ENCODE results near the gene IL11.
A peak's percentile ranks its signal among the peaks of the same experiment; 100 is the strongest.
"Not testable (repeated sequence)": the region's sequence is repeated elsewhere in the genome, so short reads cannot be mapped to it uniquely, and the experiment has no call there.

Gene IL11

DNA sequence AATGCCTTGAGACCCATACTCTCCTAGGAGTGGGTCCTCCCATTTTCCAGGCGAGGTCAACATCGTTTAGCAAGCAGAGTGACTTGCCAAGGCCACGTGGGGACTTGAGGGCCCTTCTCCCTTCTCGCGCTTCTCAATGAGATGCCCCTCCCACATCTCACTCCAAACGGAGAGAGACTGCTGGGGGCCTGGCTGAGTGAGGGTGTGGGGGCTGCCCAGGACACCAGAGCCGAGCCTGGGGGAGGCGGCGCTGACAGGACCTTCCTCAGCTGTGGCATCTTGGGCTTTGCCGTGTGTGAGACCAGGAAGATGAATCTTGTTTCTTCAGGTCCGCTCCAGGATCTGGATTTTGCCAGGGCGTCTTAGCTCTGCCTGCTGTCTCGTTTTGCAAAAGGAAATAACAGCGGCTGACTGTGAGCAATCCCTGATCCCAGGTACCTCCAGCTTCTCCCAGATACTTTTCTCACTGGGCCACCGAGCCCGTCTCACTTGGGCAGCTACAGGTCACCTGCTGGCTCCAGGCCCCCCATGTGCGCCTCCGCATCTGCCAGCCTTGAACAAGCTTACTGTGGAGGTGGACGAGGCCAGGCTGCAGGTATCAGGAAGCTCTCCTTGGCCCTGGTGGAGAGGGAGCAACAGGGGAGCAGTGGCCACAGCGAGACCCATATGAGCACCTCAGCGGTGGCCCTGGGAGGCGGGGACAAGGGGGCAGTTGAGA, 21.8 kb downstream of the IL11 start:
- no peak for DNase-seq

DNA sequence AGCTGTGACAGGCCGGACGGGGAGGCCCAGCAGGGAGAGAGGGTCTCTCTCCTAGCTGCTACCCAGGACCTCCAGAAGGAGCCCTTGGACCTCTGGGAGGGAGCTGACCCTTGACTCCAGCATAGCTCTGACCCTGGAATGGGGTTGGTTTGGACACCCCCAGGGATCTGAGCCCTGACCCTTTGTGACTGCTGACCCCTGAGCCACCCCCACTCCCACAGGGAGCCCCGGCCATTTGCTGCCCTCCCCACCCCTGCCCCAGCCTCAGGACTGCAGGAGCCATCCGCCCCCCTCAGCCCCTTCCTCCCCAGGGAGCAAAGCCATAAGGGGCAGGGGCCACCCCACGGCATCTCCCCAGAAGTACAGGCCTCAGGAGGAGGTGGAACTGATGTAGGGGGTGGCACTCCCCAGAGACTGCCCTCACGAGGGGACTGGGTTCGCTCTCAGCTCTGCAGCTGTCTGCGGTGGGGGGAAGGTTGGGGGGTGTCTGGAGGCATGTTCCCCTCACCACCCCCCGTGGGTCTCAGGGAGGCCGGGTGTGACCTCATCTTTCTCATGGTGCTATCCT, 22.7 kb downstream of the IL11 start:
- no peak for DNase-seq

DNA sequence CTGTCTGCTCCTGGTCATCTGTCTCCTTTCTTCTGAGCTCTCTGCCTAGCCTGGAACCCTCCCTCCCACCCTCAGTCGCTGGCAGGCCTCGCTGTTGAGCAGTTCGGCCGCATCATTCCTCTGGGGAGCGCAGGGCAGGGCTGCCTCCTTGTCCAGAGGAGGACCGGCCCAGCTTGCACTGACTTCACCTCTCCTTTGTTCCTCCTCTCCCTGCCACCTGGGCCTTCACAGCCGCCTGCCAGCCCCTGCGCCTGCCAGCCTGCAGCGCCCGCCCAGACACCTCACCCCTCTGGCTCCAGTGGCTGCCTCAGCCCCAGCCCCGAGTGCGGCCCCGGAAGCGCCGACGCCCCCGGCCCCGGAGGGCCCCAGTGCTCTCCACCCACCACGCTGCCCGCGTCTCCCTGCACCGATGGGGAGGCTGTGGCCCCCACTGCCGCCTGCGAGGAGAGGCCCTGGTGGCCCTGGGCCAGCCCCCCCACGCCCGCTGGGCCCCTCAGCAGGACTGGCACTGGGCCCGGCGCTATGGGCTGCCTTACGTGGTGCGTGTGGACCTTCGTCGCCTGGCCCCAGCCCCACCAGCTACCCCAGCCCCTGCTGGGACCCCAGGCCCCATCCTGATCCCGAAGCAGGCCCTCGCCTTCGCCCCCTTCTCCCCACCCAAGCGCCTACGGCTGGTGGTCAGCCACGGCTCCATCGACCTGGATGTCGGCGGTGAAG, 23.4 kb downstream of the IL11 start:
- no peak for DNase-seq

GRCh38 chr19:55345818-55346724, 24.2 kb downstream of the IL11 start:
- DNase-seq, result no peak

DNA sequence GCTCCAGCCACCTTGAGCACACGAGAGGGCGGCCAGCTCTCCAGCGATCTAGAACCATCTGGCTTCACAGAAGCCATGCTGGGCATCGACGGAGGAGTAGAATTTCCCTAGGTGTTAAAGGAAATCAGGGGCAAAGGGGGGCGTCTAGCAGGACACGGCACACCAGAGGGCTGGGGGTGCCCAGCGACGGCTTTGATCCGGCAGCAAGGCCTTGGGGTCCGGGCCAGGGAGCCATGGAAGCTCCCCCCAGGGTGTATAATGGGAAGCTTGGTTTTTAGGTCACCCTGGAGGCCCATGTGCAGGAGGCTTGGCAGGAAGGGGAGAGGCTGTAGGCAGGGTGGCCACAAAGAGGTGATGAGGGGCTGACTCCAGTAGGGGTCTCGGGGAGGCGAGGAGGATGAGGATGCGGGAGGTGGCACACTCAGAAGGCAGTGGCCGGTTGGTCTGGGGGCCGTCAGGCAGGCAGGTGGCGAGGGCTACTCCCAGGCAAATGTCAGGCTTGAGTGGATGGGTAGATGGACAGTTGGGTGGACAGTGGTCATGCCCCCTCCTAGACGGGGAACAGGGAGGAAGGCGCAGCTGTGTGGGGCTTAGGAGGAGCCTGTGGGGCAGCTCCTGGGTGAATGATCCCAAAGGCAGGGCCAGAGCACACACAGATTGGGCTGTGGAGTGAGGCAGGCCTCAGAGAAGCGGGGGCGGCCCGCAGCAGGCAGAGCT, 25.0 kb downstream of the IL11 start:
- no peak for DNase-seq

GRCh38 chr19:55344444-55344843, 25.8 kb downstream of the IL11 start:
- no peak for DNase-seq

- no peak for DNase-seq
Observed at GRCh38 chr19:55341595-55342531, 28.4 kb downstream of the IL11 start.

DNA sequence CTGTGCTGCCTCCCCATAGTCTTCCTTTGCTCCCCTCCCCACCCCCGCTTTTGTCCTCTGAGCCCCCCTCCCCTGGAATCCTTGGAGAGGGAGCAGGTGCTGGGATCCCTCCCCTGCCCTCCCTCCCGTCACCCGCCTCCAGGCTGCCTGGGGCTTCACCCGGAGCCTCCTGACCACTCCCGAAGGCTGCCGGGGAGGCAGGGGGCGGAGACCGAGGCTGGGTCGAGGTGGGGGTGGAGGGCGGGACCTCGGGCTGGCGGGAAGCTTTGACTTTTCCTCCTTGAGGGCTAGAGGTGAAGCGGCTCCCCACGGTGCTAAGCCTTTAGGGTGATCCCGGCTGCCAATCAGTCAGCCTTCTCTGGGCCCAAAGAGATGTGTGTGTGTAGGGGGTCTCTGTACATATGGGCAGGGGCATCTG, 29.1 kb downstream of the IL11 start:
- no peak for DNase-seq

GRCh38 chr19:55340784-55341147, 29.5 kb downstream of the IL11 start:
- no peak for DNase-seq

DNA sequence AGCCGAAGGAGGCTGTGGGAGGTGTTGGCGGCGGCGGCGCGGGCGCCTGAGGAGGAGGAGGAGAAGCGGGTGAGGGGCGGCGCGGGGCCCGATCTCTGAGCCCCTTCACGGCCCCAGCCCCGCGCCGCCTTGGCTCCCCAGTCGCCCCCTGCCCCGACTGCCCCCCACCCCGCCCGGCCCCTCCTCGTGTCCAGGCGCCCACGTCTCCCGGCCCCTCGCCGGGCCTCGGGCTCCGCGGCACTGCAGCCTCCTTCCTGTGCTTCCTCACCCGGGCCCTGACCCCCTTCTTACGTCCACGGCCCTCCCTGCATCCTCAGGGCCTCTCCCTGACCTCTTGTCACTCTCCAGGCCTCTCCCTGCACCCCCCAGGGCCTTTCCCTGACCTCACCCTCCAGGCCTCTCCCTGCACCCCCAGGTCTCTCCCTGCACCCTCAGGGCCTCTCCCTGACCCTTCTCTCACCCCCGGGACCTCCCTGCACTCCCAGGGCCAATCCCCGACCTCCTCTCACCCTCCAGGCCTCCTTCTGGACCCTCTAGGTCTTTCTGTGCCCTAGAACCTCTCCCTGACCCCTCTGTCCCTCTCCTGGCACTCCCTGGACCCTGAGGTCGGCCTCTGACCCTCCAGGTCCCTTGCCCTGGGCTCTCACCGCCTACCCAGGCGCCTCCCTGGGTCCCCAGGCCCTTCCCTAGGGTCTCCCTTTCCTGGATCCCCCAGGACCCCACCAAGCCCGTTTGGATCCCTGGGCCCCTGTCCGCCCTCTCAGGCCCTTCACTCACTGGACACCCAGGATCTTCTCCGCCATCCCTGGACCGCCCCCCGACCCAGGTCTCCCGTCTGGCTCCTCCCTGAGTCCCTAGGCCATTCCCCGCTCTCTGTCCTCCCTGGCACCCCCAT, 30.1 kb downstream of the IL11 start:
- no peak for DNase-seq

DNA sequence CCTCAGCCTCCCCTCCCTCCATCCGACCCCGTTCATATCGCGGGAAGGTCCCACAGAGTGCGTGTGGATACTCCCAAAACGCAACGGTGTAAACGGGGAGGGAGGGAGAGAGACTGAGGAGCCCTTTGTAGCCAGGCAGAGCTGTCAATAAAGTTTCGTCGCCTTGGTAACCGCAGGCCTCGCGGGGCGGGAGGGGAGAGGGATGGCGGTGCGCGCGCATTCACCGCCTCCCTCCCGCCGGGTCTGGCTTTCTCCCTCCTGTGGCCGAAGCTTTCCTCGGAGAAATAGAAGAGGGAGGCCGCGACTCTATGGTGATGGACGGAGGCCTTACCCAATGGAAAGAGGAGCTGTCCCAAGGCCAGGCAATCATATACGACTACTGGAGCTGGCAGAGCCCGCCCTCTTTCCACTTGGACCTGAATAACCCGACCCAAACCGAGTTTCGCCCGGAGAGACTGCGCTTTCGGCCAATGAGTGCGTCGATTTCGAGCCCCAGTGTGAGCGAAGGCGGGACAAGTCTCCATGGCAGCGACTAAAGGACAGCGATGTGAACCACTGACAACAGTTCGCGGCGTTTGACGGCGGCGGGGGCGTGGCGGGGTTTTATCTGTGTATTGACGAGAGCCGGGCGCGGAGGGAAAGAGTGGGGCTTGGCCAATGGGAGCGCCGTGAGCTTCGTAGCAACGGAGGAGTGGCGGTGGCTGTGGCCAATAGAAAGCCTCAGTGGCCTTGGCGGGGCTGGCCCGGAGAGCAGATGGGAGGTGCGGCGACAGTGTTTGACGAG, 31.0 kb downstream of the IL11 start, which contains the start of gene KMT5C:
KMT5C (plus strand) TSS at position 772 of the 784 bp plus-strand sequence. CDS start 2,061 bp downstream, outside the sequence.
- peak; percentile 99 for DNase-seq

DNA sequence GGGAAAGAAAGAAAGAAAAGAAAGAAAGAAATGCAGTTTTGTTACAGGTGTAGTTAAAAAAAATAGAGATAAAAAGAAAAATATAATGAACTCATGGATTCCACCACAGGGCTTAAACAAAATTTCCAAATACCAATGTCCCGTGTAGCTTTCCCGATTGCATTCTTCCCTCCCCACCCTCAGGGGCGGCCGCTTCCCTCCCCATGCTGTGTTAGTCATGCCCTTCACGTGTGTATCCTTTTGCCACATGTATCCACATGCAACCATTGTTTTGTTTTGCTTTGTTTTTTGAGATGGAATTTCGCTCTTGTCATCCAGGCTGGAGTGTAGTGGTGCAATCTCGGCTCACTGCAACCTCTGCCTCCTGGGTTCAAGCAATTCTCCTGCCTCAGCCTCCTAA, 34.2 kb downstream of the IL11 start:
- no peak for DNase-seq

GRCh38 chr19:55333870-55334269, 36.4 kb downstream of the IL11 start:
- no peak for DNase-seq

GRCh38 chr19:55329791-55330190, 40.5 kb downstream of the IL11 start:
- DNase-seq, result not testable (repeated sequence)

DNA sequence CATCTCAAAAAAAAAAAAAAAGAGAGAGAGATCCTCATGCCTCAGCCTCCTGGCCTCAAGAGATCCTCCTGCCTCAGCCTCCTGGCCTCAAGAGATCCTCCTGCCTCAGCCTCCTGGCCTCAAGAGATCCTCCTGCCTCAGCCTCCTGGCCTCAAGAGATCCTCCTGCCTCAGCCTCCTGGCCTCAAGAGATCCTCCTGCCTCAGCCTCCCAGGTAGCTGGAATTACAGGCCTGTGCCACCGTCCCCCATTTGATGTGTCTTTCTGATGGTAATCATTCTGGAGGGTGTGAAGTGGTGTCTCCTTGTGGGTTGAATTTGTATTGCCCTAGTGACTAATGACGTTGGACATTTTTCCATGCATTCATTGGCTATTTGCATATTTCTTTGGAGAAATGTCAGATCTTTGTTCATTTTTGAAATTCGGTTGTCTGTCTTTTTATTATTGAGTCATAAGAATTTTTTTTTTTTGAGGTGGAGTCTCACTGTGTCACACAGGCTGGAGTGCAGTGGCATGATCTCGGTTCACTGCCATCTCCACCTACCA, 41.4 kb downstream of the IL11 start:
- DNase-seq, result not testable (repeated sequence)

- no peak for DNase-seq
Observed at GRCh38 chr19:55325172-55325571, 45.1 kb downstream of the IL11 start, which contains the start of gene TMEM150B. Gene TMEM150B (minus strand): TSS chr19:55325341. CDS start chr19:55321036, 4,305 bp downstream.

- DNase-seq, result no peak
Observed at GRCh38 chr19:55324662-55325061, 45.6 kb downstream of the IL11 start.

DNA sequence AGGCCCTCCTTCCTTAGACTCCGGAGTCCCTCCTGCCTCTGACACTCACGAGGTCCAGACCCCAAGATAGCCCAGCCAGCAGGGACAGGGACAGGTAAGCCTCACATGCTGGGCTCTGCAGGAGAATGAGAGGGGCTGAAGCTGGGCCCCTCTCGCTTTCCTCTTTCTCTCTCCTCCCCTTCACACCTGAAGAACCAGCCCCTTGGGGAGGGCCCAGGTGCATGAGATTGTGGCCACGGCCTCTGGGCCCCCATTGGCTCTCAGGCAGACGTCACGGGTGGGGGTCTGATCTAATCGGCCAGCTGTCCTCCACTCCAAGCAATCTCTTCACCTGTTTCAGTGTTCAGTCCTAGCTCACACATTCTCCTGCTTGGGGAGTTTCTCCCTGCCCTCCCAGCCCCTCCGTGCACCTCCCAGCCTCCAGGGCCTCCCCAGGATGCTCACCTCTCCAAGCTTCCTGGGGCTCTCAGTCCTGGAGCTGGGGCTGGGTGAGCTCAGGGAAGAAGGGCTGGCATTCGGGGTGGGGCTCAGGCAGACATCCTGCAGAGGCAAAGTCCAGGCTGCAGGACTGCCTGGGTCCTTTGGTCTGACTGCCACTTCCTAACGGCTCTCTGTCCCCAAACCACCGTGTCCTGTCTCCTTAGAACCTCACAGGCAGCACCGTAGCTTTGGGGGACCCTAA, 47.9 kb downstream of the IL11 start:
- no peak for DNase-seq

Data from NCI-H2029 treated with DMSO at 0.1 percent for 48 hours (cell line).